T-helper 1 cell (primary cell): ENCODE results near the gene HSDL1.
A peak's percentile ranks its signal among the peaks of the same experiment; 100 is the strongest.

ENCODE experiments used
- DNase-seq, 5 donors: peaks; one replicate each; pipeline ENCODE4 v3.0.0-alpha.2; 2012 to 2020

HSDL1 gene

DNA sequence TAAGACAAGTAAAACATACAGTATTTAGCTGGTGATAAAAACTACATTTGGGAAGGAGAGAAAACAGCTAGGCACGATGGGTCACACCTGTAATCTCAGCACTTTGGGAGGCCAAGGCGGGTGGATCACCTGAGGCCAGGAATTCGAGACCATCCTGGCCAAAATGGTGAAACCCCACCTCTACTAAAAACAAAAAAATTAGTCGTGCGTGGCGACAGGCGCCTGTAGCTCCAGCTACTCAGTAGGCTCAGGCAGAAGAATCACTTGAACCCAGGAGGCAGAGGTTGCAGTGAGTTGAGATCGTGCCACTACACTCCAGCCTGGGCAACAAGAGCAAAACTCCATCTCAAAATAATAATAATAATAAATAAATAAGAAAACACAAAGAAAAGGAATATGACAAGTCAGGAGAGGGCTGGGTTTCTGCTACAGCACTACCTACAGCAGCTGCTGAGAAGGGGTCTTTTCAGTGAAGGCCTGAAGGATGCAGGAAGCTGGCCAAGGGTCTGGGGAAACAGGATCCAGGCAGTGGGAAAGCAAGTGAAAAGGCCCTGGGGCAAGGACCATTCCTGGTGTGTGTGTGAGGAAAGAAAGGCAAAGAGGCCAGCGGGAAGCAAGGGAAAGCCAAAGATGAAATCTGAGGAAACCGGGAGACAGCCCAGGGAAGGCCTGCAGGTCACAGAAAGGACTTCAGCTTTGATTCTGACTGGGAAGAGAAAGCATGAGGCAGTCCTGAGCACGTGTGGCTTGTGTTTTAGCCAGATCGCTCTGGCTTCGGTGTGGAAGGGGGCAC lies 38.8 kb downstream of the HSDL1 start:
- DNase-seq: no peak

DNA sequence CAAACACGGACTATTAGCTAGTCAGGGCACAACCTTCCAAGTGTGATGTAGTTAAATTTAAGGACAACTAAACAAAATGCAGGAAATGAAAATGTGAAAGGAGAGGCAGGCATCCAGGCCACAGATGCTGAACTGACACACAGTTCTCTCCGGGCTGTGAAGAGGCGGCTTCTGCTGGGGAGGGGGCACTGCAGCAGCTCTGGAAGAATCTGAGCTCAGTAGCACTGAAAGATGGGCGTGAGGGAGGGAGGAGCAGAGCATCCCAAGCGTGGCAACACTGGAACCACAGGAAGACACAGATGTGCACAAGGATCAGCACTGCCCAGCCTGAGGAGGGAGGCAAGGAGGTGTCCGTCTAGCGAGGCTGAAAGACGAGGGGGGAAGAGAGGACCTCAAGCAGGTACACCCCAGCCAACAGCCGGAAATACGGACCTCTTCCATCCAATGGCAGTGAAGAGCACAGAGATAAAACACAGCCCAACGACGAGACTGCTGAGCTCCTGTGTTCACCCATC lies 39.6 kb downstream of the HSDL1 start:
- no peak for DNase-seq

DNA sequence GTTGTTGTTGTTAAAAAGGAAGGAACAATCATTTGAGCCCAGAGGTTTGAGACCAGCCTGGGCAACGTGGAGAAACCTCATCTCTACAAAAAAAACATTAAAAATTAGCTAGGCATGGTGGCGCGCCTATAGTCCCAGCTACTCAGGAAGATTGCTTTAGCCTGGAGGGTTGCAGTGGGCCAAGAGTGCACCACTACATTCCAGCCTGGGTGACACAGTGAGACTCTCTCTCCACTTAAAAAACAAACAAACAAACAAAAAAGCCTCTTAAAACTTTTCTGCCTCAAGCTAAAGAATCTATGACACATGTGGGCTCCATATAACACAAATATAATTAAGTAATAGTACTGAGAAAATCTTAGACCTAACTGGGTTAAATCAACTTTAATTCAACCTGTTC lies 40.7 kb downstream of the HSDL1 start:
- no peak for DNase-seq

DNA sequence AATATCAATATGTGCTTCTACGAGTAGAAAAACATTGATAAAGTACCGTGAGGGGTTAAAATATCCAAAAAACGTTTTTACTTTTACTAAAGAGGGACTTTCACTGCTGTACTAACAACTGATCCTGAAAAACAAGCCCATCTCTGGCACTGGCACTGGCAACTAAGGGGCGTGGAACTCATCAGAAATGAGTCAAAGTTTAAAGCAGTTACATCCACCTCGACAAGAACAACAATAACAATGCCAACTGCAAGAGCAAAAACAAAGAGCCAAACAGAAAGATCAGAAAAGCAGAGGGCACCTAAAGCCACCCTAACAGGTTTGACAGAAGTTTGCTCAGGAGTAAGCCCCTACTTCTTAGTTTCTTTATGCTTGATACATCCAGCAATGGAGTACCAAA lies 41.3 kb downstream of the HSDL1 start:
- no peak for DNase-seq

DNA sequence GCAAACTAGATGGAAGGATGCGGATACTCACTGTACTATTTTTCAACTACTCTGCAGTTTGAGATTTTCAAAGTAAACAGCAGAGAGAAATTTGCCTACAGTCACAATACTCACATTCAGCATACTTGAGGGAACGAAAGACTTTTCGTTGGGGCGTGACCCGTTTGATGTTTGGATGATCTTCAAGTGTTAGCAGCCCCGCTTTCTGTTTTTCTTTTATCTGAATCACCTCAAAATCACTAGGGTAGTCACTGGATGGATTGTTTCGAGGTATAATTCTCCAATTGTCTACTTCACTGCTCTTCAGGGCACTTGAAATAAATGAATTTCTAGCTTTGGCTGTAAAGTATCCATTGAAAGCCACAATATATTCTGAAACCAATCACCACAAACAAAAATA lies 46.0 kb downstream of the HSDL1 start:
- no peak for DNase-seq

DNA sequence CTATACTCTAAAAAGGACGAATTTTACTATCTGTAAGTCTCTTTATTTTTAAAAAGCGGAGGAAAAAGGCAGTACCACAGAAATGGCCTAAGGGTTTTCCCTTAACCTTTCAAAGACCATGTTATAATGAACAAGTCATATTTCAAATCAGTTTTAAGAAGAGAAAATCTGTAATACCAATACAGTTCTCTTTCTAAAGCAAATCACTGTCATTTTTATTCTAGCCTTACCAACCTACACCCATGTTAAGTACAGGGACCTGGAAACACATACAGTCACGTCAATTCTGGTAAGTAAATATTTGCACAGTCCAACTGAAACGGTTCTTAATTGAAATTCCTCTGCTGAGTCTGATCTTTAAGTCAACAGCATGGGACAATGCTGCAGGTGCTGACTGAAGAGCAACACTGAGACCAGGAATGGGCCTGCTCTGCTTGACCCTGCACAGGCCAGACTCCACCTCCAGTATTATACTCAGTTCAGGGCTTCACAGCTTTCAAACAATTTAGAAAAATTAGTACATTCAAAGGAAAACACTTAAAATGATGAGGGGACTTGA lies 48.5 kb downstream of the HSDL1 start:
- DNase-seq: no peak

DNA sequence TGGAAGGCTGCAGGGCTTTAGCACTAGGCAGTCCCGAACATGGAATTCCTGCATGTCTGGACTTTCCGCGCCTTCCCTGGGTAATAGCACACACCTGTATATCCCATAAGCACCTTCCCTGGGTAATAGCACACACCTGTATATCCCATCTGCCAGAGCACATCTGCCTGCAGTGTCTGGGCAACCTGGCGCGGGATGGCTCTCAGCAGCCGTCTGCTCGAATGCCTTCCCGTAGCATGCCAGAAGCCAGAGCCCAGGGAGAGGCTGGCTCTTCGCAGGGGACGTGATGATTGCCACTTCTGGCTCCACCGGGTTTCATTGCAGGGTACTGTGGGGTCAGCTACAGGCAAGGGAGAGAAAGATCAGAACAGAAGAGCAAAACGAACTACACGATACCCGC lies 49.5 kb downstream of the HSDL1 start:
- DNase-seq: no peak

DNA sequence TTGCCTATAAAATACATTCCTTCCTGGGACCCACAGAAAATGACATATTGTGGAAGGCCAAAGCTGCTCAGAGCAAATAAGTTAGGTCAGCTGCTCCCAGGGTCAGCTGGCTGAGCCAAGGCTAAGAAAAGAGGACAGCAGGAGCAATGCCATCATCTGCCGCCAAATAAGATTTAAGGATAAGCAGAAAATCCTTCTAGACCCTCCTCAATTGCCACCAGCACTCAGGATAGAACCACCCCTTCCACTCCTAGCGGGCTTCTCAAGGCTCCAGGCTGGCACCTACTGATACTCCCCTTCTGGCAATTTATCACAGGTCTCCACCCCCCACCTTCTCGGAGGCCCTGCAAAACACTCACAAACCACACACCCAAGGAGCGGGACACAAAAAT lies 51.1 kb downstream of the HSDL1 start:
- DNase-seq: no peak

DNA sequence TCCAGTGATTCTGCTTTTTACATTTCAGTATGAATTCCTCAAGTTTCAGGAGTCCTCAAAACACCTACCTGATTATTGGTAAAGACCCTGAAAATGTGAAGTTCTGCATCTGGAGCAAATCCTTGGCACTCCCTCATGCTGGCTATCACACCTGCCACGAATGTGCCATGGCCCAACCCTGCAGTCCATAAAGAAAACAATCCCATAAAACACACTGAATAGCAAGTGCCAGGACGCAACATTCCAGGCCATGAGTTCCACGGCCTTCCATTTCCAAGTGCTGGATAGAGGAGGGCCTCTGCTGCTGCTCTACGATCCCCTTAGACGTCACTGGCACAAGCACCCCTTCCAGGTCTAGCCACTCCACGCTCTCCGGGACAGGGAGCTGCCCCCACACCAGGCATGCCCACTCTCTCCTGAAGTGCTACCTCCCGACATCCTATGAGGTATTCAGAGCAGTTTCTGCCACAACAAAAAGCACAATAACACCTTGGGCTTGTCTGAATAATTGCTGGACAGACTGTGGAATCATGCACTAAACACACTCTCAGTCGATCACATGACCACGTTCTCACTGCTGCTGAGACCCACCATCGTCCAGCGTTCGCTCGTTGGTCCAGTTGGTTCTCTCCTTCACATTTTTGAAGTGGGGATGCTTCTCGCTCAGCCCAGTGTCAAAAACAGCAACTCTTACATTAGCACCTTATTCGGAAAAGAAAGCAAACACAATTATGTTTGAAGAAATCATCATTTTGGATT lies 51.7 kb downstream of the HSDL1 start:
- no peak for DNase-seq

DNA sequence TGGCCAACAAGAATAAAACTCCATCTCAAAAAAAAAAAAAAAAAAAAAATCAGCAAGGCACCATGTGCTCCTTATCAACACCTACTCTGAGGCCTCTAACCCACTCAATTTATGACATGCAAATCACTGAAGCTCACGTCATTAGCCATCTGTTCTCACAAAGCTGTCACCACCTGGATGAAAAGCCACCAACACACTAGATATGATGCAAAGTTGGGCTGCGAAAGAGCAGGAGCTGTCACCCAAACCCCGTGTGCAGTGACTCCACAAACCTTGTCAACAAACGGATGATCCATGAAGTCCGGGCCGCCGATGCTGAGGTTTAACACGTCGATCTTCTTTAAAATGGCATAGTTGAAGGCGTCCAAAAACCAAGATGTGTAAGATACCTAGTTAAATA lies 53.5 kb downstream of the HSDL1 start:
- no peak for DNase-seq

DNA sequence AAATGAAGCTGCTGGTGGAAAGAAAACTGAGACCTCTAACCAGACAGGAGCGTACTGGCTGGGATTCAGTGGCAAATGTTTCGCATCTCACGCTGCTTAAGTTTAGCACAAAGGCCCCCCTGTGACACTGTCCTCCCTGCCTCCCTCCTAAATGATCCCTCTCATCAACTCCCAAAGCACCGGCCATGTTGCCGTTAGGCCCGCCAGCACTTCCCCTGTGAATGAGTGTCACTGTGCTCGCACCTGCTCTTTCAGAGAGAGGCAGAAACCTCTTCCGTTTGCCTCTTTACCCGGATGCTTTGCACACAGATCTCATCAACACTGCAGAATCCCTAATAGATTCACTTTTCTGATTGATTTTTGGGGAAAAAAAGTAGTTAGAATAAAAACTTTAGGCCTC lies 54.8 kb downstream of the HSDL1 start:
- DNase-seq: no peak

DNA sequence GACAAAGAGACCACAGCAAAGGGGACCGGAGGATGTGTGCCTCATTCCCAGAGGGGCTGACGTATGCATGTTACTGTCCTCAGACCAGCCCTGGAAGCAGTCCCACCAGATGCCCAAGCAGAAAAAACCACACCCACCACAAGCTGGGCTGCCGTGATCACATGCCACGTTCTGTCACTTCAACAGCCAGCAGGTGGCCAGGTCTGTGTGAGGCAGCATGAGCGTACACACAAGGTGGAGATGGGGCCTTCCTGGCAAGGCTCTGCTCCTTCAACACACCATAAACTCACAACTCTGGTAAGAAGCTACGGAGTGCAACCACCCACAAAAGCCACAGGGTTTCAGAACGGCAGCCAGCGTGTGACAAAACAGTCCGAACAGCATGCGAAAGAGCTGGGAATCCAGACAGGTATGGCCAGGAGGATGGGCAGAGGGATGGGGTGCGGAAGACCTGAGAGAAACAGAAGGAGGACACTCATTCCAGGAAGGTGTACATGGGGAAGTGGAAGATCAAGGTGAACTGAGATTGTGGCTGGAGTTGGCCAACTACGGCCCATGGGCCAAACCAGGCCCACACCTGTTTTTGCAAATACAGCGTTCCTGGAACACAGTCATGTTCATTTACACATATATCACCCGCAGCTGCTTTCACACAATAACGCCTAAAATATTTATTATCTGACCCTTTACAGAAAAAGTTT lies 56.1 kb downstream of the HSDL1 start:
- DNase-seq: peak; percentile 17 to 70 (median 28)

DNA sequence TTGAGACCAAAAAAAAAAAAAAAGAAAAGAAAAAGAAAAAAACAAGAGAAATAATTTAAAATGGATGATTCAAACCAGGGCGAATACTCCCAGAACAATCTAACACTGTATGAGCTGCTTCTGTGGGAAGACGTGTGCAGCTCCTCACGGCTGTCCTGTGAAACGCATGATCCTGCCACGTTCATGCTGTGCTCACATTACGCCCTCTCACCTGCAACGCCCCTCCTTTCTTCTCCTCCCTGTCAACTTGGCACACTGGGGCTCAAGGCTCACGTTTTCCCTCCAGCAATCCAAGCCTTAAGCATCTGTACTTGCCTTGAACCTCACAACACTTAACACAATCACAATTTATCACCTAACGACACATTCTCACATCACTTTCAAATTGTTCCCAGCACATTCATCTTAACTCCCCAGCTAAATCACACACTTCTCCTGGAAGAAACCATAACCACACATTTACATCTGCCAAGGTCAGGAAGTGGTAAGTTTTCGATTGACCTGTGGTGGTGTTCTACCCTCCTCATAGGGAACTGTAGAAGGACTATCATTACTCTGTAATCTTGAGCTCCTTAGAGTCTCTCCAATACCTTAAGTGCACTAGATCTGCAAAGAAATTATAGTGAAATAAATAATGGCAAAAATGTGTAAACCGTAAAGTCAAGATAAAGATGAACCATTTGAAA lies 57.4 kb downstream of the HSDL1 start:
- DNase-seq: peak in 1 of 5 donors; percentile 25

DNA sequence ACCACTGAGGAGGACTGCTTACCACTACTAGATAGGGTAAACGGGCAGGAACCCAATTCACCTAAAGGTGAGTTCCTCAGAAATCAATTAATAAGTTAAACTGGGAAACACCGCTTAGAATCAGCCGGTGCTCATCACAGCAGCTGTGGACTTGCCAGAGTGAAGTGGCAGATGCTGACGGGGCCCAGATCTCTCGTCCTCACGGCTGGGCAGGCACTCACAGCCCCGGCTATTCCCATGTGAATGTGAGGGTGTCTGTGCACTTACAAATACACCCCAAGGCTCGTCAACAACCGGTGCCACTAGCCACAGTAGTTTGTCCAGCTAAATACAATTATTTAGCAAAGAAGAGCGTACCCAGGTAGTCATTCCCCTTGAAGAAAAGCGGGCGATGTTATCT lies 58.0 kb downstream of the HSDL1 start:
- no peak for DNase-seq

DNA sequence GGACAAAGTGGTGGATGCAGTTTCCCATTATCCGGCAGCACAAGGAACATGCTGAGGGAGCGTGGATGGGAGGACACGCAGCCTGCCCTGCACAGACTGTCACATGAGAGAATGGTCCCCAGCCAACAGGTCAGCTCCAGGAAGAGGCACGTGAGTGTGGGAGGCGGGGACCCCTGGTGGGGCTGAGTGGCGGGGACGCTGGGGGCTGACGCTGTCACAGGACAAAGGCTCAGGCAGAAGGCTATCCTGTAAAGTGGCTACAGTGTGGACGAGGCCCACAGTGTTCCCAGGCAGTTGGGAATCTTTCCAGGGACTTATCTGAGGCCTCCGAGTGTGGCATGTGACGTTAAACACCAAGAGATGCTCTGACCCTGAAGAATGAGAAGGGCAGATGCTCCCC lies 58.6 kb downstream of the HSDL1 start:
- DNase-seq: no peak

DNA sequence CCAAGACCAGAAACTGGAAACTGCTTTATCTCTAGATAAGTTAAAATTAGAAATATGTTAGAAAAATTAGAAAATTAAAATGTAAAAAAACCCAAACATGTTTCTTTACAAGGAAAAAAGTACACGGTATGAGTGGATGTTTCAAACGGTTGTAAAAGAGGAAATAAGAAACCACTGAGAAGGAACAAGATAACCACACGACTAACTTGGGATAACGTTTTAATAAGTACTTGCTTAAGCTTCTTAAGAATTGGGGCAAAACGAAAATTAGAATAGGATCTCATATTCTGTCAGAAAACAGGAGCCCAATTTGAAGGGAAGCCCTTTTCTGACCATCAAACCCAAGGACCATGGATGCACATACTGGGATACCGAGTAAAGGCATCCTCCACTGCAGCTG lies 59.2 kb downstream of the HSDL1 start:
- DNase-seq: peak in 1 of 5 donors; percentile 26

DNA sequence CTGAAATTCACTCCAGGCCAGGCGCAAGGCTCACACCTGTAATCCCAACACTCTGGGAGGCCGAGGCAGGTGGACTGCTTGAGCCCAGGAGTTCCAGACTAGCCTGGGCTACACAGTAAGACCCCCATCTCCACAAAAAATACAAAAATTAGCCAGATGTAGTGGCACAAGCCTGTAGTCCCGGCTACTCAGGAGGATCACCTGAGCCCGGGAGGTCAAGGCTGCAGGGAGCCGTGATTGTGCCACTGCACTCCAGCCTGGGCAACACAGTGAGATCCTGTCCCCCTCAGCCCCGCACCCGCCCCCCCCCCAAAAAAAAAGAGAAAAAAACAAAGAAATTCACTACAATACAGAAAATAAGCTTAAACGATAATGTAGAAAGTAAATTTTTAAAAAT lies 59.7 kb downstream of the HSDL1 start:
- no peak for DNase-seq

DNA sequence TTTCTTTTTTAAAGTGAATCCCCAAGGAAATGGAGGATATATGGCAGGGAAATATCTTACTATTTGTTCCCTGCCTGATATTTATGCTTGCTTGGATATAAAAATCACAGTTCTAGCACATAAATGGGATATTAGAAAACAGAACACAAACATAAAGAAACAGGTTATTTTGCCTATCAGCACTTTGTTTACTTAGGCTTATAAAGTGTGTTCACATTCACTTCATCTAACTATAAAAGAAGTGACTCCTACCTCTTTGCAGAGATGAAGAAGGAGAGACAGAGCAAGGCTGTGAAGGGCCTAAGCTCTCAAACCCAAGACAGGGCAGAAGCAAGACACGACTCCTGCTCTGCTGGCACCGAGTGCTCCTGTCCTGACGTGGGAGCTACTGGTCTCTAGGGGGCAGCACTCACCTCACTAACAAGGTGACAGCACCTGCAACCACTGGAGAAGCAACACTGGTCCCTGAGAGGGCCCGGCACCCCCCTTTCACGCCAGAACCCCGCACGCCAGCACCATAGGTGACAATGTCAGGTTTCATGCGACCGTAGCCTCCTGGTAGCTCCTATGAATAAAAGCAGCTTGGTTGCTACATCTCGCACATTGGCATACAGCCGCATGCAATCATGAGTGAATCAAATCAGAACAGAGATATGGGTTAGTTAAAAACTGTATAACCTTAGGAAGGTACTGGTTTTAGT lies 60.3 kb downstream of the HSDL1 start:
- DNase-seq: peak; percentile 40 to 76 (median 52)

DNA sequence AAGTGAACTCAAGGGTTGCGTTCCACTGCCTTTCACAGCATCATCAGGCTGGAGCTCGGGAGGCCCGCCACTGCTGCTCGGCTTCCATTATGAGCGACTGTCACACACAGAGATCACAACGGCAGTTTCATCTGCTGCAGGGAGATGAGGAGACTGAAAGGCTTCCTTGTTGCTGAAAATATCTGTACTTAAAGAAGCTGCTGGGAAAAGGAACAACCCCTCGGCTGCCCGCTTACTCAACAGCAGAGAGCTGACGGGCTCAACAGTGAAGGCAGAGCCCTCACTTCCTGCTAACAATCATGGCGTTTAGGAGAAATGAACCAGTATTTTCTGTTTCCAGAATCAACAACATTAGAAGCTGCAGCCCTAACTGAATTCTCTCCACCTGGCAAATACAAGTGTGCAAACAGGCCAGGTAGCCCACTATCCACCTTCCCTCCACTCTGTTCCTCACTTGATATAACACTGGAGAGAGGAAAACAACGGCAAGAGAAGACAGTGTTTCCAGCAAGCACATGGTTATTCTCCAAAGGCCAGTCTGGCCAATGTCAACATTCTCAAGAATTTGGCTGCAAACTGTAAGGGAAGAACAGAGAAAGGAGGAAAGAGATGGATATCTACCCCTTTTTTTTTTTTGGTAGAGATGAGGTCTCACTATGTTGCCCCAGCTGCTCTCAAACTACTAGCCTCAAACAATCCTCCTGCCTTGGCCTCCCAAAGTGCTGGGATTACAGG lies 62.0 kb downstream of the HSDL1 start:
- DNase-seq: no peak

DNA sequence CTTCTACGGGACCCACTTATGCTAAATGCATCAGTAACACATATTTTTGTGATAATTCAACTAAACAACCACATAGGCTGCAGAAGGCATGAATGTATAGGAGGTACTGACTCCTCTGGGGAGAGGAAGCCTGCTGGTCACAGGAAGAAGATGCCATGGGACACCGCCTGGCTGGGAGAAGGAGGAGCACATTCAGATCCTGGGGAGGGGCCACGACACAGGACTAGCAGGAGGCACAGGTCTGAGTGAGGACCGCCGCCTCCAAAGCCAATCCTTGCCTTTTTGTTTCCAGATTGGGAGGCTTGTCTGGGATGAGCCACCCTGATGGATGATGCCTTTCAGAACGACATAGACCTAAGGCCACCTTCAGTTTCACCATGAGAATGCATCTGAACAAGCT lies 62.9 kb downstream of the HSDL1 start:
- DNase-seq: no peak

DNA sequence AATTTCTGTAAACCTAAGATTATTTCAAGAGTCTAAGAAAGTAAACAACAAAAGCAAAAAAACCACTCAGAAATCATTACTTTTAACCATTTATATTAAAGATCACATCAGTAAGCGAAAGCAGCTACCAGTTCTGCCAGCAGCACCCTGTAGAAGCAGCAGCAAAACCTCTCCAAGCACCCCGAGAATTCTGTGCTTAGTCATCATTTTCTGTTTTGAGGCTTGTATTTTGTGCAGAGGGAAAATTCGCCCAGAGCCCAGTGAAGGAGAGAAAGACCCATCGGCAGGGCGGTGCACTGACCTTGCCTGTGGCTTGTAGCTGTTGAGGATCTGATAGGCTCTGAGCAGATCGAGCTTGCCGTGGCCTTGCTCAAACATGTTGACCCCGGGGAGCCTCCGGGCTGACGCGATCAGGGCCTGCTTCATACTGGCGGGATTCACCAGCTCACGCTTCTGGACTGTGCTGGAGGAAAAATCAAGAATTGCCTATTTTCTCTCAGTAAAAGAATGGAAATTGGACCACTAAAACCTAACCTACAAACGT lies 63.5 kb downstream of the HSDL1 start:
- no peak for DNase-seq
